Measurements from ENCODE around the gene SLCO3A1.

DNA sequence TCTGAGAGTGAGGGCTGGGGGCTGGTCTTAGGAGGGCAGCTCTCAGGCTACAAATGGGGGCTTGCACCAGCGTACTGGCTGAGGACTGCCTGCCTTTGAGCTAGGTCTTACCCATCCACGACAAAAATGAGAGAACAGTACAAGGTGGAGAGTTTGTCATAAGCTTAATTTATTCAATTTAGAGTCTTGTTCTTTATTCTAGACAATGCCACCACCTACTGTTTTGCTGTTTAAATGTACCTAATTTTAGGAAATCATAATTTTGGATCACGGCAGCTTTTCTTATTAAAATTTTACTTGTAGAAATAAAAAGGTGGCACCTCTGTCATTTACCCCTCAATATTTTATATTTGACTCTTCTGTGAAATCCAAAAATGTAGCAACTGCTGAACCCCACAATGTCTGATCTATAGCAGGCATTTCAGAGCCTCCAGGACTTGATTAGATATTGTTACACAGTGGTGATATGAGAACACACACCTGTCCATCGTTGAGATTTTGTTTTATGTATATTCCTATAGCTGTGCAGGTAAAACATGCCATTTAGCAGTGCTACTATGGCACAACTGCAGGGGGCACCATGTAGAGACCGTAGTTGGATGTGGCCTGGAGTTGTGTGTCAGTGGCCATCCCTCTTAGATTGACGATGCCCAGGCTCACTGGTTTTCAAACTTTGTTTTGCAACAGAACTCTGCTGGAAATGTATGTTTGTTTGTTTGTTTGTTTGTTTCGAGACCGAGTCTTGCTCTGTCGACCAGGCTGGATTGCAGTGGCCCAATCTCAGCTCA, 88.6 kb downstream of the SLCO3A1 start:
- TF ChIP-seq POLR2A (IDR thresholded peaks at IDR 0.05) (no peak), EP300 (IDR thresholded peaks at IDR 0.05) (no peak), POLR2AphosphoS5 (IDR thresholded peaks at IDR 0.05) (no peak)
